H1 (cell line): ENCODE data around the gene IP6K1.

Experiments
- BACH1 ChIP-seq: IDR thresholded peaks from 2 replicates; pipeline ENCODE4 v1.6.1; 2012; ENCODE audit warnings: low read length, improper control_type of control experiment
- CHD1 ChIP-seq: IDR thresholded peaks from 2 replicates; pipeline ENCODE4 v1.6.1; 2012; ENCODE audit warnings: low read depth, low read length, improper control_type of control experiment
- CTCF ChIP-seq, 3 experiments: IDR thresholded peaks; 1 replicate in 2 of 3; 2 replicates in 1 of 3; pipeline versions ENCODE4 v1.5.1 to v1.6.1; 2011; ENCODE audit warnings: low read length in 3 of 3, mild to moderate bottlenecking in 3 of 3, inconsistent platforms in 2 of 3, low read depth in 1 of 3, moderate library complexity in 1 of 3; ENCODE audit not compliant: insufficient read depth in 1 of 3; ENCODE audit errors: control extremely low read depth in 1 of 3
- EP300 ChIP-seq, 2 experiments: IDR thresholded peaks; 1 replicate in 1 of 2; 2 replicates in 1 of 2; pipeline ENCODE4 v1.6.1; 2011 to 2012; ENCODE audit warnings: low read depth in 2 of 2, low read length in 2 of 2, mild to moderate bottlenecking in 2 of 2, borderline replicate concordance in 1 of 2, inconsistent platforms in 1 of 2, moderate library complexity in 1 of 2
- EZH2 ChIP-seq: fragments of 200-600 bp; sonication (generic); IDR thresholded peaks from 2 replicates; pipeline ENCODE4 v1.7.1; 2012; ENCODE audit warnings: low read depth, mild to moderate bottlenecking, moderate library complexity, low read length, inconsistent platforms; ENCODE audit not compliant: severe bottlenecking
- JUND ChIP-seq: IDR thresholded peaks from 2 replicates; pipeline ENCODE4 v1.6.1; 2011; ENCODE audit warnings: mild to moderate bottlenecking, improper control_type of control experiment, low read length
- POLR2AphosphoS5 ChIP-seq: IDR thresholded peaks from 2 replicates; pipeline ENCODE4 v1.6.1; 2011; ENCODE audit warnings: low read depth, low read length
- SIRT6 ChIP-seq: IDR thresholded peaks from one replicate; pipeline ENCODE4 v1.7.1; 2012; ENCODE audit warnings: low read length, inconsistent platforms
- TAF1 ChIP-seq: IDR thresholded peaks from 2 replicates; pipeline ENCODE4 v1.6.1; 2011; ENCODE audit warnings: mild to moderate bottlenecking, low read depth, low read length
- ZNF274 ChIP-seq: IDR thresholded peaks from 2 replicates; pipeline ENCODE4 v1.7.0; 2012; ENCODE audit warnings: low read length, borderline replicate concordance; ENCODE audit errors: extremely low read depth
- TF ChIP-seq, protein P1 (sequence below): IDR thresholded peaks from 2 replicates; pipeline ENCODE4 v1.6.1; 2012; ENCODE audit warnings: inconsistent platforms

DNA sequence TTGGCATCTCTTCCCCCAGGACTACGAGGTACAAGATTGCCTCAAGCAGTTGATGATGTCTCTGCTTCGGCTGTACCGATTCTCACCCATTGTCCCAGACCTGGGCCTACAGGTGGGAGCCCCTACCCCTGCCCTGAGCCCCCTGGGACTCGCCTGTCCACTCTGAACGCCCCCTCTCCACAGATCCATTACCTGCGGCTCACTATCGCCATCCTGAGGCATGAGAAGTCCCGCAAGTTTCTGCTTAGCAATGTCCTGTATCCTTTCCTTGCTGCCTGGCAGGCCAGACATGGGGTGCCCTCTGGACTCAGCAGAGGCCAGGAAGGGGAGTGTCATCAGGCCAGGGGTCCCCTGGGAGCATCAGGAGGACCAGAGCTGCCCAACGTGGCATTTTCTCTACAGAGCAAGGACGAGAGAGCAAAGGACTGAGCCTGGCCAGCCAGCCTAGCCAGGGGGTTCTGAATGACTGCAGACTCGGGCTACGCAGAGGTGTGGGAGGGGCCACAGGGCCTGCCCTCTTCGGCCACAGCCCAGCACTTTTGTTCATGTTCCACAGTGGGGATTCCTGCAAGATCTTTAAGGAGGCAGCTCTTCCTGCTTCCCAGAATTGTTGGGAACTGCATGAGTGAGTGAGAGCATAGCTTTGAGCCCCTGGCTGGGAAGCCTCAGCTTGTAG, 85.8 kb downstream of the IP6K1 start:
- no peak for TF ChIP-seq POLR2AphosphoS5
- TF ChIP-seq ZNF274 = no peak
- peak in 2 of 3 experiments; percentile 59 to 66; a peak in 3 of 4 replicates for TF ChIP-seq CTCF (IDR thresholded peaks at IDR 0.05; ENCODE audit: control extremely low read depth in 1 of 3, insufficient read depth in 1 of 3, low read depth in 1 of 3, low read length in 3 of 3)
- TF ChIP-seq TAF1 = no peak
- TF ChIP-seq, protein P1, sequence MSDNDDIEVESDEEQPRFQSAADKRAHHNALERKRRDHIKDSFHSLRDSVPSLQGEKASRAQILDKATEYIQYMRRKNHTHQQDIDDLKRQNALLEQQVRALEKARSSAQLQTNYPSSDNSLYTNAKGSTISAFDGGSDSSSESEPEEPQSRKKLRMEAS = no peak
- no peak for TF ChIP-seq EZH2
- no peak for TF ChIP-seq JUND
- TF ChIP-seq BACH1 = no peak
- no peak for TF ChIP-seq EP300 (IDR thresholded peaks at IDR 0.05; ENCODE audit: borderline replicate concordance in 1 of 2, low read depth in 2 of 2, low read length in 2 of 2)
- no peak for TF ChIP-seq CHD1
- TF ChIP-seq SIRT6 = no peak
